GM18867 (cell line): ENCODE results near the gene IGF2BP3.
A peak's percentile ranks its signal among the peaks of the same experiment; 100 is the strongest.

ENCODE experiments used
- ATAC-seq: cut with Tn5 transposase; IDR thresholded peaks from one replicate; pipeline ENCODE4 v1.9.1; 2021; ENCODE audit warnings: mild to moderate bottlenecking, moderate library complexity; ENCODE audit not compliant: unreplicated experiment

IGF2BP3 gene

DNA sequence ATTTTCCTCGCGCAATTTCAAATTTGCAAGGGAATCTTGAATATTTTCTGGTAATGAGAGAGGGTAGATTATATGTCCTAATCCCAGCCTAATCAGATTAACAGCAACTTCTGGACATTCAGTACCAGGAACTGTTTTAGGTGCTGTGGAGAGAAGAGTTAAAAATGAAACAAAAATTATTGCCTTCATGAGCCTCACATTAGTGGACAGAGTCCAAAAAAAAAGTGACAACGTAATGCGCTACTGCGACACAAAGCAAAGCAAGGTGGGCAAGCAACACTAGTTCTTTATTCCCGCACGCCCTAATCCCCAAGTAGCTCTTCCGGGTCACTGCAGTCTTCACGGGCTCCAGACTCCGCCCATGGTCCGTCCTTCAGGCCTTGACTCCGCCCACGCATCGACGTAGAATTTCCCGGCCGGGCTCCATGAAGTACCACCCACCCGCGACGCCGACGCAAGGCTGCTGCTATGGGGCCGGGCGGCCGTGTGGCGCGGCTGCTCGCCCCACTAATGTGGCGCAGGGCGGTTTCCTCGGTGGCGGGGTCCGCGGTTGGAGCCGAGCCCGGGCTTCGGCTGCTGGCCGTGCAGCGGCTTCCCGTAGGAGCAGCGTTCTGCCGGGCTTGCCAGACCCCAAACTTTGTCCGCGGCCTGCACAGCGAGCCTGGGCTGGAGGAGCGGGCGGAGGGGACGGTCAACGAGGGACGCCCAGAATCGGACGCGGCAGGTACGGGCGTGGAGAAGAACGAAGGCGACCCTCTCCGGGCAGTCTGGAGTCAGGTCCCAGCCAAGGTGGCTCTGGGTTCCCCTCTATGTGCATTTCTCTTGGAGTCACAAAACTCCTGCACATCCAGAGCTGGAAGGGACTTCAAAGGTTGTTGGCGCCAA lies 171.2 kb downstream of the IGF2BP3 start, which contains the start of gene MALSU1:
TSS of gene MALSU1 (plus strand) at position 455 of the 885 bp plus-strand sequence. CDS start at position 469, 14 bp downstream.
- ATAC-seq: peak; percentile 99

DNA sequence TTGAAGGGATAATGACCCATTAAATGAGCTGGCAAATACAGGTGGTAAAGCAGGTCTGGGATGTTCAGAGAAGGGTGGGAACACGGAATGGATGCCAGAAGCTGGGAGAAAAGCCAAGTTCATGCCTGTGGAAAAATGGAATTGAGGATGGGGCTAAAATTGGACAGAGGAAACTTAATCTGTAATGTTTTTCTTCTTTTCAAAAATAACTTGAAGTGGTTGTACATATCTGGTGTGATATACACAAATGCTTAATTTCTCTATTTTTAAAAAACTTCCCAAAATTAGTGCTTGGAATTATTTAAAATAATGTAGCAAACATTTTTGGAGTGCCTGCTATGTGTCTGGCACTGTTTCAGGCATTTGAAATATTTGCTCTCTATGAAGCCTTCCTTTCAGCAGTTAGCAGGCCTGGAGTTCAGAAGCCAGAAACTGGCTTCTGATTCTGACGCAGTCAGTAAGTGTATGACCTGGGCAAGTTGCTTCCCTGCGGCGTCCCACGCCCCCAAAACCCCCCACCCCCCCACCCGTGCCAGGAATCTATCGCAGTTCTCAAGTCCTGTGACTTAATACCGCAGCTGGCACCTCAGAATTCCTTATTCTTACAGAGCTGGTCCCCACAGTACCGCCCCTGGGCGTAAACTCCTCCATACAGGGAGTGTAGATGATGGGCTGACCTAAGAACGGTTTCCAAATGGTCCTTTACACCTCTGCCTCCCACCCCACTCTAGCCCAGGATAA lies 172.0 kb downstream of the IGF2BP3 start:
- ATAC-seq: no peak

DNA sequence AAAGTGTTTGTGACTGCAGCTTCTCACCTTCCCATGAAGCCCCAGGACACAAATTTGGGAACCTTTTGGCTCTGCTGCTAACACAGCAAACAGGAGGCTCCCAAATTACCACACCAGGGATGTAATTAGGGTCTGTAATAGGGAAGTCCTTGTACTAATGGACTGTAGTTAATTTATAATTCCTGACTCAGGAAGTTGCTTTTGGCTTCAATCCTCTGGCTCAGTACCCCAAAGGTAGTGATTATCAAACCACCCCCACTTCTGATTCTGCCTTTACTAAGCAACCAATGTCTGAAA lies 174.9 kb downstream of the IGF2BP3 start:
- ATAC-seq: no peak

DNA sequence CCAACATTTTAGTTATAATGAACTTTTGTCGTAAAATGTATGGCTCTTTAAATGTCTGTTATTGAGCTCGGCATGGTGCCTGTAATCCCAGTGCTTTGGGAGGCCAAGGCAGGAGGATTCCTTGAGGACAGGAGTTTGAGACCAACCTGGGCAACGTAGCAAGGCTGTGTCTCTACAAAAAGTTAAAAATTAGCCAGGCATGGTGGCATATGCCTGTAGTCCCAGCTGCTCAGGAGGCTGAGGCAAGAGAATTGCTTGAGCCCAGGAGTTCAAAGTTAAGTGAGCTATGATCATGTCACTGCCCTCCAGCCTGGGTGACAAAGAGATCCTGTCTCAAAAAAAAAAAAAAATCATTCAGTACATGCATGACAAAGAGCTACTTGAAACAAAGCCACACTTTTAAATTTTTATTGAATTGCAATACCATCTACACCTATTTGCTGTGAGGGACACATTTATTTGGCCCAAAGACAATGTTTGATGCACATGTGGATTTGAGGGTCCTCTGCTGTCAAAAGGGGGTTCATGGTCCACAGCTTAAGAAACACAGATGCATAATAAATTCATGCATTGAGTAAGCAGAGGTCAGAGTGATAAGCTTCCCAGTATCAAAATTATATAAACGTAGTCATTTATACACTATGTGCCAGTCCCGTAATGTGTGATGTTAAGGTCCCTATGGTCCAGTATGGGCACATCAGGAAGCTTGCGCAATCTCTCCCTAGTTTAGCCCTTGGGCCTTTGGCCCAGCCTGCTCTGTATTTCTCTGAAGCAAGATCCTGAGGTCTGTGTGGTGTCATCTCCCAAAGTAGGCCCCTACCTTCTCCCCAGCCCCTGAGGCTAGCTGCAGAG lies 175.5 kb downstream of the IGF2BP3 start:
- ATAC-seq: no peak

DNA sequence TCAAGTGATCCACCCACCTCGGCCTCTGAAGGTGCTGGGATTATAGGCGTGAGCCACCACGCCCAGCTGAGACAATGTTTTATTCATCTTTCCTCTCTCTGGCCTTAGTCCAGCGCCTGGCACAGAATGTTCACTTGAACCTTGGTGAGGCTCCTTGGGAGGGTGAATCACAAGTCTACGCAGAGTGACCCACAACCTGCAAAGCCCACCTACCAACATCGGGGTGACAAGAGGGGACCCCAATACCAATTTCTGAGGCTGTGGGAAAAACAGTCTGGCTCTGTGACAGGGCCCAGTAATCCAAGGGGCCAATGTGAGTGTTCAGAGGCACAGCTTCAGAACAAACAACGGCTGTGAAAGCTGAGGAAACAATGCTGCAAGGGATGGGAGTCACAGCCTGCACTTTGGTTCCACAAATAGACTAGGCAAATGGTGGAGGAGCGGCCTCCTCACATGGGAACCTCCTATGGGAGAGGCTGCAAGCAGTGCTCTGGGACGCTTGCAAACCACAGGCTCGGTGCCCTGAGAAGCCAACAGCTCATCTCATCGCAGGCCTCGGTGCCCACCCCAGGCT lies 176.7 kb downstream of the IGF2BP3 start:
- ATAC-seq: no peak

DNA sequence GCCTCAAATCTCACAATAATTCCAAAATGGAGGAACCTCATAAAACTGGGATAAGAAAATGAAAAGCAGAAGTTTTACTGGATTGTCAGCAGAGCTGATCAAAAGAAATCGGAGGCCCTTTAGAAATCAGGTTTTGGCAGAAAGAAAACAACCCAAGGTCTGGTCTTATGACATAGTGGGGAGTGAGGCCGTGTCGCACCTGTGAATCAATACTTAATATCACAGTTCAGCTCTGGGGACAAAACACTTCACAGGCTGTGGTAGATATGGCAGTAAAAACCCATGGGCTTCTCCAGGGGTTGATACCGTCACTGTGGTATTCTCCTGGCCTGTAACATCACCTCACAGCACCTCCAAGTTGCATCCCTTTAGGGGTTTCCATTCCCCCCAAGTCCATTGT lies 177.7 kb downstream of the IGF2BP3 start:
- no peak for ATAC-seq

DNA sequence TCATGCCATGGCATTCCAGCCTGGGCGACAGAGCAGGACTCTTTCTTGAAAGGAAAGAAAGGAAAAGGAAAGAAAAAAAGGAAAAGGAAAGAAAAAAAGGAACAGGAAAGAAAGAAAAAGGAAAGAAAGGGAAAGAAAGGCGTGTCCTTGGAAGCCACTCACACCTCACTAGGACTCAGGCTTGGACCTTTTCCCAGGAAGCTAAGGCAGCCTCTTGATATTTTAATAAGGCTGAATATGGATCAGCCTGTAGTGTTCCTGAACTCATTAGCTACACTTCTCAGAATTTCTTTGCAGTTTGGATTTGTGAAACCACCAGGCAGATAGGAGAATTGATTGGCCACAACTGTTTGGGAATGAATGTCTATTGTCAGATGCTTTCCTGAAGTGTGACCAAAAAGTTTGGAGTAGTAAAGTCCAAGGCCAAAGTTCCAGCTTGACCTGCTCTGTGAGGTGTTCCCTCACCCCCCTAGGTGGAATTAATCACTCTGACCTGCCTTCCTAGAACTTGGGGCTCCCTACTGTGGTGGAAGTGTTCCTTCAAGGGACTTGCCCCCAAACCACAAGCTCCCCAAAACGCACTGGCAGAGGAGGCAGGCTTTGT lies 178.2 kb downstream of the IGF2BP3 start:
- ATAC-seq: no peak

DNA sequence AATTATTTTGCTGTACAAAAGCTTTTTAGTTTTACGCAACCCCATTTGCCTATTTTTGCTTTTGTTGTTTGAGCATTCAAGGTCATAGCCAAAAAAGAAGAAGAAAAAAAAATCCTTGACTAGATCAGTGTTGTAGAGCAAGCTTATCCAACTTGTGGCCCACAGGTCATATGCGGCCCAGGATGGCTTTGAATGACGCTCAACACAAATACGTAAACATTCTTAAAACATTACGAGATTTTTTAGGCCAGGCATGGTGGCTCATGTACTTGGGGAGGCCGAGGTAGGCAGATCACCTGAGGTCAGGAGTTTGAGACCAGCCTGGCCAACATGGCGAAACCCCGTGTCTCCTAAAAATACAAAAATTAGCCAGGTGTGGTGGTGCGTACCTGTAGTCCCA lies 179.3 kb downstream of the IGF2BP3 start:
- ATAC-seq: no peak

DNA sequence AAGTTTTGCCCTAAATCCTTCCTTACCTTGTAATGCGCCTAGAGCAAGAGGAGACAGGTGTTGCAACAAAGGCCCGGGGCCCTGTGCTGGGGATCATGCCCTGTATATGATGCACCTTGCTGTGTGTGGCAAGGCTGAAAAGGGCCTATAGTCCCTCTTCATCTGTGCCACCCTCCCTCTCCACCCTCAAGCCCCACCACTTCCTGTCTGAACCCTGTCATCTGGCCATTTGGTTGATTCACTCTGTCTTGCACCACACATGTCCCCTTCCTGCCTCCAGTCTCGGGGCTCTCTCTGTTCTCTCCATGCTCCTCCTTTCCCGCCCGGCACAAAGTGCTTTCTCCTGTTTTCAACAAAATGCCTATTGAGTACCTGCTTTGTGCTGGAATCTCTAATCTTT lies 182.7 kb downstream of the IGF2BP3 start:
- ATAC-seq: no peak

DNA sequence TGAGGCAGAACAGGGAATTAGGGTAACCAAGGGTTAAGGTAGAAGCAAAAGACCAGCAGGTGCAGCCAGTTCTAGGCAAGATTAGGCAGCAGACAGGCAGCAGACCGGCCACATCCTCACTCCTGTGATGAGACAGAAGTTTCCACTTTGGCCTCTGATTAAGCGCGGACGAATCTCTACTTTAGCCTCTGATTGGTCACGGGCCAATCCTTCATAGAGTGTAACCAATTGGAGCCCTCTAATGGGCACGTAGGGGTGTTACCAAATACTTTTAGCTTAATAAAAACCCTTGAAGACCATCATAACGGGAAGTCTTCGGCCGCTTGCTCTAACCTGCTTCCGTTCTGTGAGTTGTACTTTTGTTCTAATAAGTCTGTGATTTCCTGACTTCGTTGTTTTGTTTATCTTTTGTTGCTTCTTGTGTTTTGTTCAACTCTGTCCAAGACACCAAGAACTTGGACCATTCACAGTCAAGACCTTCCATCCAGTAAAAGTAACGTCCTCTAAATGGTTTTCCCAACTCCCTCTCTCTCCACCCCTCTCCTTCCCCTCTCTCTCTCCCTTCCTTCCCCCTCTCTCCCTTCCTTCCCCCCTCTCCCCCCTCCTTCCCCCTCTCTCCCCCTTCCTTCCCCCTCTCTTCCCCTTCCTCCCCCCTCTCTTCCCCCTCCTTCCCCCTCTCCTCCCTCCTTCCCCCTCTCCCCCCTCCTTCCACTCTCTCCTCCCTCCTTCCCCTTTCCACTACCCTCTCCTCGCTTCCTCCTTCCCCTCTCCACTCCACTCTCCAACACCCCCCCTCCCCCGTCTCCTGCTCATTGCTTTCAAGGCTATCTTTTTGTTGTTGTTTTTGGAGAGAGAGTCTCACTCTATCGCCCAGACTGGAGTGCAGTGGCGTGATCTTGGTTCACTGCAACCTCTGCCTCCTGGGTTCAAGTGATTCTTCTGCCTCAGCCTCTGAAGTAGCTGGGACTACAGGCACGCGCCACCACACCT lies 184.3 kb downstream of the IGF2BP3 start:
- ATAC-seq: no peak

DNA sequence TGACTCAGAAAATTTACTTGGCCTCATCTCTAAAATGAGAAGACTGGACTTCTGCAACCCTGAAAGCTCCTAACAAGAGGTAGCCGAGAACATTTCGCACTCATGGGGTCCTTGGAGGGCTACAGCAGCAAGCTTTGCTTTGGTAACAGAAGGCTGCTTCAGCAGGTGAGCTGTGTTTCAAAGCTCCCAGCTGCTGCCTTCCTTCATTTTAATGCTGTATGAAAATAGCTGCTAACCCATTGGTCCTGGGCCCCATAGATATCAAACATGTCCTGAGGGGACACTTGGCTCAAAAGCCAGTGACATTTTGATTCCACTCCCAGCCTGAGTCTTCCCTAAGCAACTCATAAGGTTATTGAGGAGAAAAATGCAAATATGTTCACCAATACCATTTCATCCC lies 185.4 kb downstream of the IGF2BP3 start:
- no peak for ATAC-seq

DNA sequence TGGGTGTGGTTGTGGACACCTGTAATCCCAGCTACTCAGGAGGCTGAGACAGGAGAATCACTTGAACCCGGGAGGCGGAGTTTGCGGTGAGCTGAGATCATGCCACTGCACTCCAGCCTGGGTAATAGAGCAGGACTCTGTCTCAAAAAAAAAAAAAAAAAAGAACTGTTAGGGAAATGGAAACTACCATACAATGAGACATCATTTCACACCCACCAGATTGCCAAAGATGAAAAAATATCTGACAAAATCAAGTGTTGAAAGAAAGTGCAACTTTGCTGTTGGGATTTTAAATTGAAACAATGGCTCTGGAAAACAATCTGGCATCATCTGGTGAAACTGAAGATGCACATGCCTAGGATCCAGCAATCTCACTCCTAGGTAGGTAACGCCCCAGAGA lies 187.2 kb downstream of the IGF2BP3 start:
- no peak for ATAC-seq

DNA sequence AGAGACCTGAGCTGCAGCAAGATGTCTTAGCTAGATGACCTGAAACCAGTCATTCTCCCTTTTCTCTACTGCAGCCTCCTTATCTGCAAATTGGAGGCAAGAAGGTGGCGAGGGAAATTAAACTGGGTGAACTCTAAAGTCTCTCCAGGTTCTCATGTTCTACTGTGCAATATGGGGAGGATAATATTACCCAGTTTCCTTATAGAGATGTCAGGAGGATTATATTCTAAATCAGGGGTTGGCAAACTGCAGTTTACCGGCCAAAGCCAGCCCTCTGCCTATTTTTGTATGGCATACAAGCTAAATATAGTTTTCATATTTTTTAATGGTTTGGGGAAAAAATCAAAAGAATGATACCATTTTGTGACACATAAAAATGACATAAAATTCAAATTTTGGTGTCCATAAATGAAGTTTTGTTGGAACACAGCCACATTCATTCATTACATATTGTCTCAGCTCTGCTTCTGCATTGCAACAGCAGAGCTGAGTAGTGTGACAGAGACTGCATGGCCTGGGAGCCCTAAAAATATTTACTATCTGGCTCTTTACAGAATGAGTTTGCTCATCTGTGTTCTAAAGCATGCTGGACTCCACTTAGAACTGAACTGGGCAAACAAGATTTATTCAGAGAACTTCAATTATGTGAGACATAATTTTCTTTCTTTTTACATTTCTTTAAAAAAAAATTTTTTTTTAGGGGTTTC lies 190.3 kb downstream of the IGF2BP3 start:
- no peak for ATAC-seq

DNA sequence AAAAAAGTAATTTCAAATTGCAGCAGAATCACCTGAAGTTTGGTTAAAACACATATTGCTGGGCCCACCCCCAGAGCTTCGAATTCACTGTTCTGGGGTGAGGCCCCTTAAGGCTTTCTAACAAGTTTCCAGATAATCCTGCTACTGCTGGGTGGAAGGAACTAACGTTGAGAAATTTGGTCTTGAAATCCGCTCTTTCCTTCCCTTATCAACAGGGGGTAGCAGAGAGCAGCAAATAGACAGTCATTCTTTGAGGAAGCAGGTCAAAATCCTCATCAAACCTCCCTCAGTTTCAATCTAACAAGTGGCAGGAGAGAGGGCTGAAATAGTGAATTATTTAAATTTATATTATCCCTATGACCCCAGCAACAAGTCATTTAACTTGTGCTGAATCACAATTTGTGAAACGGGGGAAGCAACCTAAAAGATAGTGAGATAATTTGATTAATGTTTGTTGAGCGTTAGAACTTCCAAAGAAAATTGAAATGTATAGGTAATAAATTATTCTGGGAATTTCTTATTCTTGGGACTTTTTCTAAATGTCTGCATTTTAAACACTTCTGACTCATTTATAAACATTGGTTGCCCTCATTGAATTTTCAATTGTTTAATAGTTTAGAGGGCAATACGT lies 192.8 kb downstream of the IGF2BP3 start:
- ATAC-seq: no peak

DNA sequence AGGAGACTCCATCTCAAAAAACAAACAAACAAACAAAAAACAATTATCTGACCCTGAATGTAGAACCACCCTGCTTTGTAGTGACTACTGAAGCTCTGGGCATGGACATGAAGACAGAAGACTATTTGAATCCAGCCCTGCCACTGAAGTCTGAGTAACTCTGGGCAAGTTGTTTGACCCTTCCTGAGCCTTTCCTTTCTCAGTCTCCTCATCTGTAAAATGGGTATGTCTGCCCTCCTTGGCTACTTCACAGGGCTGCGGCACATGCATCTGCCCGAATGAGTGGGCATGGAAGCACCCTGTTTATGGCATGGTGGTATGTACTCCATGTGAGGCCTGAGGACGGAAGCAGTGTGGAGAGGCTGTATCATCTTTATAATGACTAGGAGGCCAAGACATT lies 193.3 kb downstream of the IGF2BP3 start:
- ATAC-seq: no peak

DNA sequence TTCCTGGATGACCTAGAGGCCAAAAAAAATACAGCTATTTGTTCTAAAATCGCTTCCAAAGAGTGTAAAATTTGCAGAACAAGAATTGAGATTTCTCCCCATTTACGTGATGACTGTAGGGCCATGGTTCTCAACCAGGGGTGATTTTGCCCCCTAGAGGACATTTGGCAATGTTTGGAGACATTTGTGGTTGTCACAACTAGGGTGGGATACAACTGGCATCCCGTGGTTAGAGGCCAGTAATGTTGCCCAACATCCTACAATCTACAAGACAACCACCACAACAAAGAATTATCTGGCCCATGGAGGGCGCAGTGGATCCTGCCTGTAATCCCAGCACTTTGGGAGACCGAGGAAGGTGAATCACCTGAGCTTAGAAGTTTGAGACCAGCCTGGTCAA lies 193.9 kb downstream of the IGF2BP3 start:
- ATAC-seq: no peak

DNA sequence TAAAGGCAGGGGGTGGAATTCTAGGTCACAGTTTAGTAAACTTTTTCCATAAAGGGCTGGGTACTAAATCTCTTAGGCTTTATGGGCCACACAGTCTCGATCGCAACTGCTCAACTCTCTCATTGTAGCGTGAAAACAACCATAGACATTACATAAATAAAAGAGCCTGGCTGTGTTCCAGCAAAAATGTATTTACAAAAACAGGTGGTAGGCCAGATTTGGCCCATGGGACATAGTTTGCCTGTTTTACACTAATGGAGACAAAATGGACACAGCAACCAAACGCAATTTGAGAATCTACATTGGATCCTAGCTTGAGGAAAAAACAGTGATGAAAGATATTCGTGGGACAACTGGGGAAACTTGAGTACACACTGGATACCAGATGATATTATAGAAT lies 194.4 kb downstream of the IGF2BP3 start:
- no peak for ATAC-seq

DNA sequence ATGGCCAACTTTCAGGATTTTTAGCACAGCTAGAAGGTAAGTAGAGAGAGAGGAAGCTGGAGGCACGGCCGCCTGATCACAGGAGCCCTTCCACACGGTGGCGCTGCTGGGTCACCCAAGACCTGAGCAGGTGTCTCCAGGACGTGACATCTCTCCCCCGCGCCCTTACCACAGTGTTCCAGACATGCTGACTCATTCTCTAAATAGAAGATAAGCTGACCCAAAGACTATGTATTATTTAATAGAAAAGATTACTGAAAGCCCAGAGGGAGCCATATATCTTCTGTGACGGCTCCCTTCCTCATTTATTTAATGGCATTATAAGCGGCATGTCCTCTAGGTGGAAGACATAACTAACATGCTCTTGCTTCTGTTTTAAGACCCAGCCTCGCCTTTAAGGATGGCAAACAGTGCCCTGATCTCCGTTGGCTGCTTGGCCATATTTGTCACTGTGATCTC lies 197.1 kb downstream of the IGF2BP3 start:
- ATAC-seq: peak; percentile 96
